ENCODE measurements around the gene OR2T1. TPM values are rescaled to one million over a fixed set of nuclear protein-coding genes. Genes with fewer than 3 reads are reported as not detected.

Gene OR2T1
- total and polyA plus RNA-seq, 2 of the 13 experiments (the other 11 are each of a cell fraction or from before 2014, with no cell fraction given), result not detected

DNA sequence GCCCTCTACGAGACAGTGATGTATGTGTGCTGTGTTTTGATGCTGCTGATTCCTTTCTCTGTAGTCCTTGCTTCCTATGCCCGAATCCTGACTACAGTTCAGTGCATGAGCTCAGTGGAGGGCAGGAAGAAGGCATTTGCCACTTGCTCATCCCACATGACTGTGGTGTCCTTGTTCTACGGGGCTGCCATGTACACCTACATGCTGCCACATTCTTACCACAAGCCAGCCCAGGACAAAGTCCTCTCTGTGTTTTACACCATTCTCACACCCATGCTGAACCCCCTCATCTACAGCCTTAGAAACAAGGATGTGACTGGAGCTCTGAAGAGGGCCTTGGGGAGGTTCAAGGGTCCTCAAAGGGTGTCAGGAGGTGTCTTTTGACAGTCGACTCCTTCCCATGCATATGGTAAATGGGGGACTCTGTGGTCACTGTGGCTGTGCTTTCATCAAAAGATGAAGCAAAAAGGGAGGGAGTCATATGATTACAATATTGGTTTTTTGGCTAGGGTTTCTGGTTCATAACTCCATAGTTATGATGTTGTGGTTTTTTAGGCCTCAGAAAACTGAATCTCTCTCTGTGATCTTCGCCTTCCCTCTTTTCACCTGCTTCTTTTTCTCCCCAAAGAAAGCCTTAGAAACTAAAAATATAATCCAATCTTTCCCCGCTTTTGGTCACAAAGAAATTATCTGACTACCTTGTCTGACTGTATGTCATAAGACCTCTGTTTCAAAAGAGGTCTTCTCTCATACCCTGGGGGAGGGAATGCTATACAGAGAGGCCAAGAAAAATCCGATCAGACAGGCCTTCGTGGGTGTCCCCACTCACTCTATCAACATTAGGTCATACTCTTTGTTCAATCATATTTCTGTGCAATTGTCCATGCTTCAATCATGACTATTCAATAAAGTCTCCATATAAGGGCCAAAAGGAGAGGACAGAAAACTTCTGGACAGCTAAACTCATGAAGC lies 4.2 kb downstream of the OR2T1 start:
- ChIA-PET POLR2A (no interaction called here), CTCF (ENCODE audit: low intra/inter-chr PET ratio, low total read pairs) (no interaction called here)
- in situ Hi-C loops (cut with HindIII; ENCODE audit: extremely low pct_ligation_motif_present, low pct_unique_long_range_greater_than_20kb), result no loop called here
- no peak overlapping the region for H3K4me3 ChIP-seq (replicated peaks in 1 of 3; ENCODE audit: insufficient read depth in 1 of 3, low read depth in 2 of 3, low read length in 3 of 3)
- H3K79me2 ChIP-seq (ENCODE audit: insufficient read depth, low read length), result no peaks in the 10 kb centered on the region
- H2AFZ ChIP-seq (ENCODE audit: low read length), result no peak overlapping the region
- no peaks in the 10 kb centered on the region for H3K27me3 ChIP-seq (ENCODE audit: control insufficient read depth in 1 of 2, insufficient read depth in 2 of 2, low read length in 2 of 2)
- FAIRE-seq (no peak), DNase-seq (ENCODE audit: low spot score) (no peak), ATAC-seq (no peak)
- intact Hi-C loops (cut with micrococcal nuclease; ENCODE audit: unreplicated experiment), result no loop called here
- no peaks in the 10 kb centered on the region for H4K20me1 ChIP-seq (ENCODE audit: insufficient read depth, low read length)
- no peak overlapping the region for H3K27ac ChIP-seq (ENCODE audit: extremely low read length, insufficient read depth, low read length)
- no peaks in the 10 kb centered on the region for H3K36me3 ChIP-seq (replicated peaks in 1 of 2; ENCODE audit: control insufficient read depth in 1 of 2, insufficient read depth in 2 of 2, low read length in 2 of 2)
- H3K4me1 ChIP-seq (ENCODE audit: insufficient read depth, low read length), result no peaks in the 10 kb centered on the region
- no peak overlapping the region for H3K4me2 ChIP-seq (ENCODE audit: low read depth, low read length)
- BruUV-seq (replicated peaks), result no TSS peak
- WGBS (ENCODE audit: low lambda C conversion rate), result 4% methylated on average over 8 of the region's 8 CpGs
- H3K9ac ChIP-seq (ENCODE audit: insufficient read depth, low read depth, low read length), result no peak overlapping the region
- no peak for TF ChIP-seq CSRNP2 (CRISPR knock-in tag; conservative IDR thresholded peaks at IDR 0.05; ENCODE audit: low read depth)
- no peak for TF ChIP-seq ZNF12 (CRISPR knock-in tag; IDR thresholded peaks at IDR 0.05)
- TF ChIP-seq PHF8 (CRISPR knock-in tag; IDR thresholded peaks at IDR 0.05), result no peak
- no peak for TF ChIP-seq MYC (CRISPR knock-in tag; IDR thresholded peaks at IDR 0.05; ENCODE audit: borderline replicate concordance)
- TF ChIP-seq KLF6 (CRISPR knock-in tag; IDR thresholded peaks at IDR 0.05), result no peak
- TF ChIP-seq STAT6 (CRISPR knock-in tag; IDR thresholded peaks at IDR 0.05; ENCODE audit: borderline replicate concordance), result no peak
- no peak for TF ChIP-seq HNRNPUL1 (IDR thresholded peaks at IDR 0.05; ENCODE audit: low read depth, low read length)
- H3K9me3 ChIP-seq (ENCODE audit: low read length), result peaks cover 53% of the 10 kb centered on the region
